IMR-90 (cell line): ENCODE measurements around the gene C1QTNF5. TPM values are rescaled to one million over a fixed set of nuclear protein-coding genes. Genes with fewer than 3 reads are reported as not detected.

Source experiments
- ATAC-seq: fragments of 200-7000 bp; cut with Tn5 transposase; 2 replicates; pipeline ENCODE4 v1.9.1; 2020; ENCODE audit warnings: low read depth, mild to moderate bottlenecking, moderate library complexity
- BruUV-seq: library from RNA; stranded (reverse); fragments of 400-500 nt; replicated peaks from 2 replicates; lab custom pipeline; 2021; lab: Mats Ljungman, UMichigan
- CTCF ChIA-PET: fragments of 300-600 bp; formaldehyde crosslinking; extraction: SDS; loops from one replicate; lab custom pipeline; 2021; ENCODE audit warnings: antibody characterized with exemption; lab: Yijun Ruan, JAX
- POLR2A ChIA-PET: fragments of 300-600 bp; sonication (Branson Sonifier 250); formaldehyde crosslinking; loops from one replicate; lab custom pipeline; 2022; ENCODE audit warnings: antibody characterized with exemption; ENCODE audit not compliant: unreplicated experiment; lab: Charles Lee
- DNase-seq: peaks from one replicate; pipeline ENCODE4 v3.0.0; 2013
- H2AFZ ChIP-seq: replicated peaks from 2 replicates; pipeline ENCODE3; 2013; ENCODE audit warnings: low read length, mild to moderate bottlenecking; ENCODE audit not compliant: poor library complexity
- H2AK5ac ChIP-seq: 2 replicates; pipeline ENCODE4 v1.6.1; 2013; ENCODE audit warnings: low read depth, low read length, inconsistent platforms
- H2AK9ac ChIP-seq: replicated peaks from 2 replicates; pipeline ENCODE3; 2013; ENCODE audit warnings: mild to moderate bottlenecking, low read depth, low read length, moderate library complexity; ENCODE audit not compliant: poor library complexity
- H2BK120ac ChIP-seq: 2 replicates; pipeline ENCODE4 v1.6.1; 2013; ENCODE audit warnings: low read depth, low read length, inconsistent platforms
- H2BK15ac ChIP-seq: 3 replicates; pipeline ENCODE4 v1.6.1; 2013; ENCODE audit warnings: low read depth, low read length, inconsistent platforms
- H2BK20ac ChIP-seq: 2 replicates; pipeline ENCODE4 v1.6.1; 2013; ENCODE audit warnings: low read depth, mild to moderate bottlenecking, inconsistent platforms, low read length, moderate library complexity
- H2BK5ac ChIP-seq: 2 replicates; pipeline ENCODE4 v1.6.1; 2013; ENCODE audit warnings: mild to moderate bottlenecking, low read depth, low read length, inconsistent platforms; ENCODE audit not compliant: poor library complexity, severe bottlenecking
- H3K14ac ChIP-seq: replicated peaks from 2 replicates; pipeline ENCODE4 v1.6.1; 2013; ENCODE audit warnings: low read depth, low read length, inconsistent platforms
- H3K18ac ChIP-seq: 2 replicates; pipeline ENCODE4 v1.6.1; 2013; ENCODE audit warnings: low read depth, low read length, control low read depth
- H3K23ac ChIP-seq: 2 replicates; pipeline ENCODE4 v1.6.1; 2013; ENCODE audit warnings: low read depth, low read length, inconsistent platforms
- H3K27ac ChIP-seq: 2 replicates; pipeline ENCODE4 v1.5.1; 2013; ENCODE audit warnings: mild to moderate bottlenecking, control low read depth, low read length; ENCODE audit not compliant: insufficient read depth
- H3K27me3 ChIP-seq: 2 replicates; pipeline ENCODE4 v1.6.1; 2013; ENCODE audit warnings: low read length; ENCODE audit not compliant: control insufficient read depth, insufficient read depth
- H3K36me3 ChIP-seq: 2 replicates; pipeline ENCODE4 v1.6.1; 2013; ENCODE audit warnings: low read length, mixed read lengths; ENCODE audit not compliant: control insufficient read depth, insufficient read depth
- H3K4ac ChIP-seq: 2 replicates; pipeline ENCODE4 v1.6.1; 2013; ENCODE audit warnings: low read depth, low read length, inconsistent platforms
- H3K4me1 ChIP-seq: 2 replicates; pipeline ENCODE4 v1.6.1; 2013; ENCODE audit warnings: low read length, mixed read lengths; ENCODE audit not compliant: control insufficient read depth, insufficient read depth
- H3K4me2 ChIP-seq: 2 replicates; pipeline ENCODE4 v1.6.1; 2013; ENCODE audit warnings: low read depth, mild to moderate bottlenecking, control low read depth, low read length, moderate library complexity
- H3K4me3 ChIP-seq: 2 replicates; pipeline ENCODE4 v1.5.1; 2013; ENCODE audit warnings: low read depth, mild to moderate bottlenecking, control low read depth, low read length, moderate library complexity; ENCODE audit not compliant: insufficient read depth
- H3K56ac ChIP-seq: 2 replicates; pipeline ENCODE4 v1.6.1; 2013; ENCODE audit warnings: low read length, inconsistent platforms; ENCODE audit not compliant: insufficient read depth; ENCODE audit errors: extremely low read depth
- H3K79me1 ChIP-seq, 2 experiments: 2 replicates each; pipeline ENCODE4 v1.6.1; 2013; ENCODE audit warnings: low read length in 2 of 2, inconsistent platforms in 1 of 2, low read depth in 1 of 2
- H3K9ac ChIP-seq: 2 replicates; pipeline ENCODE4 v1.6.1; 2013; ENCODE audit warnings: low read depth, low read length, control low read depth
- H3K9me1 ChIP-seq: 2 replicates; pipeline ENCODE4 v1.6.1; 2013; ENCODE audit warnings: low read length, inconsistent platforms; ENCODE audit not compliant: insufficient read depth
- H3K9me3 ChIP-seq: 2 replicates; pipeline ENCODE4 v1.6.1; 2013; ENCODE audit warnings: low read length; ENCODE audit not compliant: control insufficient read depth, insufficient read depth
- H4K20me1 ChIP-seq: 2 replicates; pipeline ENCODE4 v1.6.1; 2013; ENCODE audit warnings: low read length, inconsistent platforms; ENCODE audit not compliant: insufficient read depth
- H4K5ac ChIP-seq: 2 replicates; pipeline ENCODE4 v1.6.1; 2013; ENCODE audit warnings: mild to moderate bottlenecking, low read depth, low read length, control low read depth
- H4K8ac ChIP-seq, 2 experiments: 2 replicates each; pipeline ENCODE4 v1.6.1; 2013; ENCODE audit warnings: low read depth in 2 of 2, low read length in 2 of 2, control low read depth in 1 of 2, inconsistent platforms in 1 of 2
- H4K91ac ChIP-seq: 2 replicates; pipeline ENCODE4 v1.6.1; 2013; ENCODE audit warnings: low read depth, low read length, inconsistent platforms; ENCODE audit not compliant: insufficient read depth
- CEBPB ChIP-seq: IDR thresholded peaks from 2 replicates; pipeline ENCODE4 v1.6.1; 2012; ENCODE audit warnings: low read depth, low read length, improper control_type of control experiment
- FOS ChIP-seq: fragments of 150-350 bp; IDR thresholded peaks from 2 replicates; pipeline ENCODE4 v1.6.1; 2016; ENCODE audit warnings: low read depth, low read length
- MAFK ChIP-seq: IDR thresholded peaks from 2 replicates; pipeline ENCODE4 v1.6.1; 2012; ENCODE audit warnings: low read depth, low read length, improper control_type of control experiment
- MAZ ChIP-seq: IDR thresholded peaks from 2 replicates; pipeline ENCODE4 v1.6.1; 2012; ENCODE audit warnings: low read depth, mild to moderate bottlenecking, low read length, improper control_type of control experiment, moderate library complexity, borderline replicate concordance
- NFE2L2 ChIP-seq: fragments of 150-350 bp; IDR thresholded peaks from 2 replicates; pipeline ENCODE4 v1.6.1; 2016; ENCODE audit warnings: low read depth, mild to moderate bottlenecking, low read length
- POLR2A ChIP-seq: IDR thresholded peaks from 2 replicates; pipeline ENCODE4 v1.6.1; 2012; ENCODE audit warnings: mild to moderate bottlenecking, low read depth, low read length
- SMC3 ChIP-seq: fragments of 150-350 bp; IDR thresholded peaks from 2 replicates; pipeline ENCODE4 v1.6.1; 2016; ENCODE audit warnings: low read depth, mild to moderate bottlenecking, antibody characterized with exemption, low read length, moderate library complexity
- WGBS, 2 experiments: methylation state at CpG; one replicate each; pipeline versions ENCODE4 v1.1.5 to v1.1.7; 2013; ENCODE audit warnings: missing lambda C conversion rate in 2 of 2; ENCODE audit not compliant: insufficient read length in 1 of 2; ENCODE audit errors: extremely low coverage in 2 of 2; 5-methylcytosine and 5-hydroxymethylcytosine counted together
- dilution Hi-C: fragments of 300-500 bp; cut with HindIII; formaldehyde crosslinking; loops from one replicate; pipeline ENCODE4 v1.14.3; 2018; ENCODE audit warnings: low sequenced_read_pairs; ENCODE audit not compliant: unreplicated experiment
- in situ Hi-C: fragments of 300-500 bp; cut with MboI; formaldehyde crosslinking; loops from 3 replicates; pipeline ENCODE4 v1.14.3; 2019; ENCODE audit warnings: low sequenced_read_pairs, inconsistent platforms, mixed read lengths
- intact Hi-C: fragments of 100-400 bp; cut with micrococcal nuclease; formaldehyde crosslinking; loops from 2 replicates; pipeline ENCODE4 v1.10.0; 2022
- polyA plus RNA-seq, 3 experiments: library from polyadenylated mRNA; depleted of rRNA; stranded (reverse); fragments of >200 nt; gene quantifications; 2 replicates each; pipeline ENCODE4 v1.2.3, GENCODE V29; 2012; ENCODE audit warnings: low replicate concordance in 1 of 3
- total RNA-seq: library from RNA; depleted of rRNA; stranded (reverse); fragments of >200 nt; gene quantifications from 2 replicates; pipeline ENCODE4 v1.2.3, GENCODE V29; 2012

C1QTNF5 gene
- total and polyA plus RNA-seq, 2 of the 4 experiments (the other 2 are of a cell fraction) = 2.0 to 5.4 TPM

- ATAC-seq = no peak
- Histone ChIP-seq H3K9ac (peak overlapping the region; percentile 79), H2BK20ac (peak overlapping the region; percentile 87), H3K27ac (peak overlapping the region; percentile 96), H4K91ac (peak overlapping the region; percentile 99), H4K20me1 (peaks cover 5% of the 10 kb centered on the region; the same call in 1 of the 2 replicates), H3K4ac (peak overlapping the region; percentile 98), H3K14ac (peak overlapping the region; percentile 98), H3K23ac (peak overlapping the region; percentile 94), H3K9me3 (no peaks in the 10 kb centered on the region), H3K27me3 (no peaks in the 10 kb centered on the region), H3K4me2 (peak overlapping the region; percentile 75), H2BK5ac (peak overlapping the region; percentile 93), H4K8ac (peak overlapping the region; percentile 64 to 95), H4K5ac (peak overlapping the region; percentile 12; the same call in 1 of the 2 replicates), H3K79me1 (peaks cover 17 to 42% of the 10 kb centered on the region in 2 experiments; a peak in 3 of 4 replicates), H2AK9ac (peak overlapping the region; percentile 100), H3K9me1 (peaks cover 14% of the 10 kb centered on the region), H3K18ac (peak overlapping the region; percentile 6; the same call in 1 of the 2 replicates), H3K56ac (peak overlapping the region; percentile 96), H2AFZ (peak overlapping the region; percentile 70), H3K36me3 (peaks cover 2% of the 10 kb centered on the region; the same call in 1 of the 2 replicates), H3K4me3 (no peak overlapping the region), H2AK5ac (peak overlapping the region; percentile 97), H3K4me1 (peaks cover 26% of the 10 kb centered on the region), H2BK15ac (peak overlapping the region; percentile 82), H2BK120ac (peak overlapping the region; percentile 96)
- in situ Hi-C loops (no loop called here), dilution Hi-C loops (no loop called here), intact Hi-C loops (loop anchor here (5.0 kb wide), 1 partner anchor 190 kb away; the partner anchor contains the start of gene ABCG4)
- 56% methylated on average over 6 of the region's 9 CpGs; no CpG with 5 or more reads in 1 of the 2 experiments for WGBS, 2 experiments
- POLR2A ChIA-PET = interaction anchor here (0.6 to 1.9 kb wide), 6 partner anchors 16 to 339 kb away, joined by 3 to 8 read pairs (median 6); partner anchors contain the start of genes DPAGT1 and MCAM
- no TSS peak for BruUV-seq
- CTCF ChIA-PET = interaction anchor here (1.1 to 2.0 kb wide), 6 partner anchors 13 to 269 kb away, joined by 3 to 20 read pairs (median 6); partner anchors contain the start of genes MCAM and VPS11
- no peak for DNase-seq
- TF ChIP-seq SMC3 = no peak
- no peak for TF ChIP-seq POLR2A
- no peak for TF ChIP-seq MAZ
- no peak for TF ChIP-seq NFE2L2
- TF ChIP-seq MAFK = no peak
- TF ChIP-seq FOS = no peak
- TF ChIP-seq CEBPB = no peak
These were observed 3.8 kb downstream of the C1QTNF5 start for GRCh38 chr11:119336744-119337469.
